ENCODE results near the gene VWA8.
A peak's percentile ranks its signal among the peaks of the same experiment; 100 is the strongest.

VWA8 gene

GRCh38 chr13:41691274-41691673 lies 269.6 kb downstream of the VWA8 start:
- DNase-seq (ENCODE audit: low spot score), result no peak

- no peak for DNase-seq (ENCODE audit: low spot score)
Measured at GRCh38 chr13:41682766-41683165, 278.1 kb downstream of the VWA8 start.

- DNase-seq (ENCODE audit: low spot score), result no peak
Measured at GRCh38 chr13:41682001-41682400, 278.9 kb downstream of the VWA8 start.

GRCh38 chr13:41681587-41681986 lies 279.3 kb downstream of the VWA8 start:
- no peak for DNase-seq (ENCODE audit: low spot score)

- no peak for DNase-seq (ENCODE audit: low spot score)
Measured at GRCh38 chr13:41680900-41681299, 280.0 kb downstream of the VWA8 start.

GRCh38 chr13:41678848-41679247 lies 282.1 kb downstream of the VWA8 start:
- DNase-seq (ENCODE audit: low spot score), result no peak

- DNase-seq (ENCODE audit: low spot score), result no peak
Measured at GRCh38 chr13:41678249-41678648, 282.7 kb downstream of the VWA8 start.

- DNase-seq (ENCODE audit: low spot score), result no peak
Measured at GRCh38 chr13:41675306-41675705, 285.6 kb downstream of the VWA8 start.

- no peak for DNase-seq (ENCODE audit: low spot score)
Measured at GRCh38 chr13:41674246-41674645, 286.7 kb downstream of the VWA8 start.

GRCh38 chr13:41673640-41674039 lies 287.3 kb downstream of the VWA8 start:
- no peak for DNase-seq (ENCODE audit: low spot score)

GRCh38 chr13:41670873-41671443 lies 290.0 kb downstream of the VWA8 start:
- no peak for DNase-seq (ENCODE audit: low spot score)

- peak; percentile 72 for DNase-seq (ENCODE audit: low spot score)
Measured at GRCh38 chr13:41668130-41668757, 292.7 kb downstream of the VWA8 start.

- DNase-seq (ENCODE audit: low spot score), result no peak
Measured at GRCh38 chr13:41666644-41667043, 294.3 kb downstream of the VWA8 start.

- DNase-seq (ENCODE audit: low spot score), result no peak
Measured at GRCh38 chr13:41660411-41660810, 300.5 kb downstream of the VWA8 start.

- no peak for DNase-seq (ENCODE audit: low spot score)
Measured at GRCh38 chr13:41658057-41658661, 302.8 kb downstream of the VWA8 start.

GRCh38 chr13:41655997-41656396 lies 304.9 kb downstream of the VWA8 start:
- no peak for DNase-seq (ENCODE audit: low spot score)

- DNase-seq (ENCODE audit: low spot score), result no peak
Measured at GRCh38 chr13:41654796-41655195, 306.1 kb downstream of the VWA8 start.

GRCh38 chr13:41652735-41653361 lies 308.1 kb downstream of the VWA8 start:
- DNase-seq (ENCODE audit: low spot score), result peak; percentile 37

- no peak for DNase-seq (ENCODE audit: low spot score)
Measured at GRCh38 chr13:41651413-41652058, 309.4 kb downstream of the VWA8 start.

GRCh38 chr13:41650706-41651105 lies 310.2 kb downstream of the VWA8 start:
- DNase-seq (ENCODE audit: low spot score), result no peak

- no peak for DNase-seq (ENCODE audit: low spot score)
Measured at GRCh38 chr13:41649659-41650058, 311.2 kb downstream of the VWA8 start.

- DNase-seq (ENCODE audit: low spot score), result no peak
Measured at GRCh38 chr13:41648314-41648935, 312.5 kb downstream of the VWA8 start.
